OCI-LY7 (cell line): Measurements from ENCODE around the gene HOXC11.

Experiments used
- EZH2phosphoT487 ChIP-seq: fragments of 200-600 bp; sonication (generic); IDR thresholded peaks from 2 replicates; pipeline ENCODE4 v1.6.1; 2018; ENCODE audit warnings: low read depth, borderline replicate concordance, mild to moderate bottlenecking, mixed run types, antibody characterized with exemption, low read length, moderate library complexity, mixed read lengths
- TF ChIP-seq, protein P1 (sequence below): fragments of 200-600 bp; sonication (generic); conservative IDR thresholded peaks from 2 replicates; pipeline ENCODE4 v1.5.1; 2014; ENCODE audit warnings: mild to moderate bottlenecking, antibody characterized with exemption, low read length, moderate library complexity, mixed read lengths

DNA sequence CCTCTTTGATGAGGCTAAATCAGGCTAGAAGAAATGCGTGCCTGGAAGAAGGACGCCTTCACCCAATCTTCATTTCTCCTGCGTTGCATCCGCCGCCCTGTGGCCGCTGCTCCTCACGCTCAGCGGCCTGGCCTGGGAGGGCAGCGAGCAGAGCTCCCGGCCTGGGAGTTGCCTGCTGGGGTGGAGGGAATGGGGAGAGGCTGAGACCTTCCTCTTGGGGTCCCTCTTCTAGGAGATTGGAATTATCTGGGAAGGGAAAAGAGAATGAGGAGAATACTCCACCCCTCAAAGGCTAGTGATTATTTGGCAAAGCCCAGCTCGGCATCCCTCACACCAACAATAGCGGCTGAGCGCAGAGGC is 20.6 kb upstream of the HOXC11 start:
- TF ChIP-seq, protein P1, sequence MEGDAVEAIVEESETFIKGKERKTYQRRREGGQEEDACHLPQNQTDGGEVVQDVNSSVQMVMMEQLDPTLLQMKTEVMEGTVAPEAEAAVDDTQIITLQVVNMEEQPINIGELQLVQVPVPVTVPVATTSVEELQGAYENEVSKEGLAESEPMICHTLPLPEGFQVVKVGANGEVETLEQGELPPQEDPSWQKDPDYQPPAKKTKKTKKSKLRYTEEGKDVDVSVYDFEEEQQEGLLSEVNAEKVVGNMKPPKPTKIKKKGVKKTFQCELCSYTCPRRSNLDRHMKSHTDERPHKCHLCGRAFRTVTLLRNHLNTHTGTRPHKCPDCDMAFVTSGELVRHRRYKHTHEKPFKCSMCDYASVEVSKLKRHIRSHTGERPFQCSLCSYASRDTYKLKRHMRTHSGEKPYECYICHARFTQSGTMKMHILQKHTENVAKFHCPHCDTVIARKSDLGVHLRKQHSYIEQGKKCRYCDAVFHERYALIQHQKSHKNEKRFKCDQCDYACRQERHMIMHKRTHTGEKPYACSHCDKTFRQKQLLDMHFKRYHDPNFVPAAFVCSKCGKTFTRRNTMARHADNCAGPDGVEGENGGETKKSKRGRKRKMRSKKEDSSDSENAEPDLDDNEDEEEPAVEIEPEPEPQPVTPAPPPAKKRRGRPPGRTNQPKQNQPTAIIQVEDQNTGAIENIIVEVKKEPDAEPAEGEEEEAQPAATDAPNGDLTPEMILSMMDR = no peak
- no peak for TF ChIP-seq EZH2phosphoT487
